ENCODE results near the gene MAD1L1. TPM values are rescaled to one million over a fixed set of nuclear protein-coding genes. Genes with fewer than 3 reads are reported as not detected.

Gene MAD1L1
- total and polyA plus RNA-seq, 2 of the 4 experiments (the other 2 are of a cell fraction) = 29.0 to 40.9 TPM

DNA sequence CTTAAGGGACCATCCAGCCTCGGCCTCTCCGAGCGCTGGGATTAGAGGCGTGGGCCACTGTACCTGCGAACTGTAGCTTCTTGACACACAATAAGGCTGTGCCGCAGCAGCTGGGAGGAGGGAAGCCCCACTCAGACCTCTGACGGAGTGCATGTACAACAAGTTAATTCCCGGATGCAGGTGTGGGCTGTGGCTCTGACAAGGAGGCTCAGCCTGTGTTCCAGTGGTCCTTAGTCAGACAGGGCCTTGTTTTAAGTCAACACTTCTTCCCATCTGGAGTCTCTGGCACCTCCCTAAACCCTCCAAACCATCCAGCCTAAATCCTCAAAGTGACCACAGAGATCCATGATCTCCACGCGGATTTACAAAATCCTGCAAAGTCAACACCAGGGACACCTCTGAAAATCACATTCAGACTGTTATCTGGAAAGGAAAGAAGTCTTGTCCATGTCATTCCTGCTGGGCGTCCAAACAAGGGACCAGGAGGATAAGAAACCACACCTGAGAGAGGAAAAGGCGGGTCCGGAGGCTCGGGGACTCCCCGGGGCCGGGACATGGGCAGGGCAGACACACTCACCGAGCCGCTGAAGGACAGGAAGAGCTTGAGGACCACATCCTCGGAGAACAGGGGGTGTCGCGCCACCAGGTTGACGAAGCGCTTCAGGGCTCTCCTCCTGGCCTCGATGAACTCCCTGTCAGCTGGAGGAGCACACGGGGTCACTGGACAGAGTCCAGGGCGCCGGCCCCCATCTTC lies 38.7 kb upstream of the MAD1L1 start:
- CTCF ChIA-PET = no interaction called here

More for the DNA sequence above, 38.7 kb upstream of the MAD1L1 start:
- Histone ChIP-seq H3K4me1 (ENCODE audit: control insufficient read depth, insufficient read depth, low read length) (peaks cover 13% of the 10 kb centered on the region), H3K4me3 (ENCODE audit: insufficient read depth, low read depth, low read length) (no peak overlapping the region), H2AK5ac (ENCODE audit: low read depth, low read length) (no peak overlapping the region), H2BK15ac (ENCODE audit: low read depth, low read length) (no peak overlapping the region), H3K9ac (ENCODE audit: low read depth, low read length) (no peak overlapping the region), H2BK5ac (ENCODE audit: low read depth, low read length, poor library complexity, severe bottlenecking) (no peak overlapping the region), H4K20me1 (ENCODE audit: insufficient read depth, low read length) (0 out of 2 replicates have a peak, but pooled peaks cover 4% of the 10 kb centered on the region), H3K56ac (ENCODE audit: extremely low read depth, insufficient read depth, low read length) (no peak overlapping the region), H3K27me3 (ENCODE audit: control insufficient read depth, insufficient read depth, low read length) (no peaks in the 10 kb centered on the region), H3K18ac (ENCODE audit: low read depth, low read length) (no peak overlapping the region), H4K8ac (ENCODE audit: low read depth in 2 of 2, low read length in 2 of 2) (no peak overlapping the region), H3K23ac (ENCODE audit: low read depth, low read length) (no peak overlapping the region), H3K27ac (ENCODE audit: insufficient read depth, low read length) (no peak overlapping the region), H3K9me1 (ENCODE audit: insufficient read depth, low read length) (no peaks in the 10 kb centered on the region), H2BK120ac (ENCODE audit: low read depth, low read length) (no peak overlapping the region), H2AK9ac (replicated peaks; ENCODE audit: low read depth, low read length, poor library complexity) (no peak overlapping the region), H3K14ac (replicated peaks; ENCODE audit: low read depth, low read length) (no peak overlapping the region), H2AFZ (replicated peaks; ENCODE audit: low read length, poor library complexity) (no peak overlapping the region), H4K5ac (ENCODE audit: low read depth, low read length) (no peak overlapping the region), H2BK20ac (ENCODE audit: low read depth, low read length) (no peak overlapping the region), H3K9me3 (ENCODE audit: control insufficient read depth, insufficient read depth, low read length) (no peaks in the 10 kb centered on the region), H4K91ac (ENCODE audit: insufficient read depth, low read depth, low read length) (no peak overlapping the region), H3K4me2 (ENCODE audit: low read depth, low read length) (no peak overlapping the region), H3K4ac (ENCODE audit: low read depth, low read length) (no peak overlapping the region), H3K36me3 (ENCODE audit: control insufficient read depth, insufficient read depth, low read length) (peaks cover 15% of the 10 kb centered on the region), H3K79me1 (ENCODE audit: low read depth in 1 of 2, low read length in 2 of 2) (peaks cover 0 to 8% of the 10 kb centered on the region in 2 experiments; a peak in 1 of 4 replicates)
- intact Hi-C loops (cut with micrococcal nuclease) = no loop called here
- in situ Hi-C loops (cut with MboI; ENCODE audit: low sequenced_read_pairs) = no loop called here
- POLR2A ChIA-PET (ENCODE audit: unreplicated experiment) = no interaction called here
- 93% methylated on average over 14 of the region's 27 CpGs; no CpG with 5 or more reads in 1 of the 2 experiments for WGBS, 2 experiments (ENCODE audit: extremely low coverage in 2 of 2, insufficient read length in 1 of 2)
- BruUV-seq (replicated peaks) = no TSS peak
- DNase-seq (no peak), ATAC-seq (ENCODE audit: low read depth) (no peak)
- TF ChIP-seq, protein P1, sequence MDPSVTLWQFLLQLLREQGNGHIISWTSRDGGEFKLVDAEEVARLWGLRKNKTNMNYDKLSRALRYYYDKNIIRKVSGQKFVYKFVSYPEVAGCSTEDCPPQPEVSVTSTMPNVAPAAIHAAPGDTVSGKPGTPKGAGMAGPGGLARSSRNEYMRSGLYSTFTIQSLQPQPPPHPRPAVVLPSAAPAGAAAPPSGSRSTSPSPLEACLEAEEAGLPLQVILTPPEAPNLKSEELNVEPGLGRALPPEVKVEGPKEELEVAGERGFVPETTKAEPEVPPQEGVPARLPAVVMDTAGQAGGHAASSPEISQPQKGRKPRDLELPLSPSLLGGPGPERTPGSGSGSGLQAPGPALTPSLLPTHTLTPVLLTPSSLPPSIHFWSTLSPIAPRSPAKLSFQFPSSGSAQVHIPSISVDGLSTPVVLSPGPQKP (IDR thresholded peaks at IDR 0.05; ENCODE audit: borderline replicate concordance, low read depth, low read length) = no peak
- TF ChIP-seq FOS (IDR thresholded peaks at IDR 0.05; ENCODE audit: low read depth, low read length) (no peak), BHLHE40 (IDR thresholded peaks at IDR 0.05; ENCODE audit: low read depth, low read length) (no peak), MAFK (IDR thresholded peaks at IDR 0.05; ENCODE audit: low read depth, low read length) (no peak), RFX5 (IDR thresholded peaks at IDR 0.05; ENCODE audit: low read depth, low read length) (no peak), MAZ (IDR thresholded peaks at IDR 0.05; ENCODE audit: borderline replicate concordance, low read depth, low read length) (no peak), CHD1 (IDR thresholded peaks at IDR 0.05; ENCODE audit: low read depth, low read length) (no peak), RCOR1 (IDR thresholded peaks at IDR 0.05; ENCODE audit: insufficient replicate concordance, low read length) (no peak), POLR2A (IDR thresholded peaks at IDR 0.05; ENCODE audit: low read depth, low read length) (no peak), RAD21 (IDR thresholded peaks at IDR 0.05; ENCODE audit: low read length) (no peak), NFE2L2 (IDR thresholded peaks at IDR 0.05; ENCODE audit: low read depth, low read length) (no peak), MXI1 (IDR thresholded peaks at IDR 0.05; ENCODE audit: borderline replicate concordance, low read depth, low read length) (no peak), SMC3 (IDR thresholded peaks at IDR 0.05; ENCODE audit: low read depth, low read length) (no peak), CEBPB (IDR thresholded peaks at IDR 0.05; ENCODE audit: low read depth, low read length) (no peak)
- TF ChIP-seq, protein P2, sequence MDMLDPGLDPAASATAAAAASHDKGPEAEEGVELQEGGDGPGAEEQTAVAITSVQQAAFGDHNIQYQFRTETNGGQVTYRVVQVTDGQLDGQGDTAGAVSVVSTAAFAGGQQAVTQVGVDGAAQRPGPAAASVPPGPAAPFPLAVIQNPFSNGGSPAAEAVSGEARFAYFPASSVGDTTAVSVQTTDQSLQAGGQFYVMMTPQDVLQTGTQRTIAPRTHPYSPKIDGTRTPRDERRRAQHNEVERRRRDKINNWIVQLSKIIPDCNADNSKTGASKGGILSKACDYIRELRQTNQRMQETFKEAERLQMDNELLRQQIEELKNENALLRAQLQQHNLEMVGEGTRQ (IDR thresholded peaks at IDR 0.05; ENCODE audit: low read depth, low read length) = no peak
- TF ChIP-seq, protein P3, sequence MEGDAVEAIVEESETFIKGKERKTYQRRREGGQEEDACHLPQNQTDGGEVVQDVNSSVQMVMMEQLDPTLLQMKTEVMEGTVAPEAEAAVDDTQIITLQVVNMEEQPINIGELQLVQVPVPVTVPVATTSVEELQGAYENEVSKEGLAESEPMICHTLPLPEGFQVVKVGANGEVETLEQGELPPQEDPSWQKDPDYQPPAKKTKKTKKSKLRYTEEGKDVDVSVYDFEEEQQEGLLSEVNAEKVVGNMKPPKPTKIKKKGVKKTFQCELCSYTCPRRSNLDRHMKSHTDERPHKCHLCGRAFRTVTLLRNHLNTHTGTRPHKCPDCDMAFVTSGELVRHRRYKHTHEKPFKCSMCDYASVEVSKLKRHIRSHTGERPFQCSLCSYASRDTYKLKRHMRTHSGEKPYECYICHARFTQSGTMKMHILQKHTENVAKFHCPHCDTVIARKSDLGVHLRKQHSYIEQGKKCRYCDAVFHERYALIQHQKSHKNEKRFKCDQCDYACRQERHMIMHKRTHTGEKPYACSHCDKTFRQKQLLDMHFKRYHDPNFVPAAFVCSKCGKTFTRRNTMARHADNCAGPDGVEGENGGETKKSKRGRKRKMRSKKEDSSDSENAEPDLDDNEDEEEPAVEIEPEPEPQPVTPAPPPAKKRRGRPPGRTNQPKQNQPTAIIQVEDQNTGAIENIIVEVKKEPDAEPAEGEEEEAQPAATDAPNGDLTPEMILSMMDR (conservative IDR thresholded peaks at IDR 0.05; ENCODE audit: low read depth, low read length) = no peak
- dilution Hi-C loops (cut with HindIII; ENCODE audit: low sequenced_read_pairs, unreplicated experiment) = no loop called here
